Measurements from ENCODE around the gene NGB.

- TF ChIP-seq POLR2A (IDR thresholded peaks at IDR 0.05) = no peak
- no peak for TF ChIP-seq CTCF (IDR thresholded peaks at IDR 0.05)
These were observed 10.4 kb downstream of the NGB start for GRCh38 chr14:77260631-77261030.
